K562 (cell line): Measurements from ENCODE around the gene SET. TPM values are rescaled to one million over a fixed set of nuclear protein-coding genes. Genes with fewer than 3 reads are reported as not detected.

Experiments
- ESRRB ChIP-seq: fragments of 250-450 bp; sonication (Bioruptor Pico); IDR thresholded peaks from 2 replicates; pipeline ENCODE4 v1.5.0; 2020; ENCODE audit warnings: mild to moderate bottlenecking, moderate library complexity, borderline replicate concordance
- FUS ChIP-seq: fragments of 200-400 bp; formaldehyde crosslinking; optimal IDR thresholded peaks from 2 replicates; pipeline ENCODE3; 2017; ENCODE audit warnings: low read depth, low read length
- HDGF ChIP-seq: fragments of 450-650 bp; IDR thresholded peaks from 2 replicates; pipeline ENCODE4 v1.6.1; 2016
- KLF6 ChIP-seq: fragments of 250-450 bp; sonication (Bioruptor Pico); IDR thresholded peaks from 2 replicates; pipeline ENCODE4 v1.4.0; 2020; ENCODE audit warnings: mild to moderate bottlenecking, moderate library complexity, borderline replicate concordance
- L3MBTL2 ChIP-seq: fragments of 450-650 bp; IDR thresholded peaks from 2 replicates; pipeline ENCODE4 v1.6.1; 2016; ENCODE audit warnings: mild to moderate bottlenecking, moderate library complexity
- MAFK ChIP-seq: IDR thresholded peaks from 2 replicates; pipeline ENCODE4 v1.6.1; 2011; ENCODE audit warnings: low read length, improper control_type of control experiment
- NR2C1 ChIP-seq, 2 experiments: fragments of 450-650 bp; IDR thresholded peaks; 2 replicates each; pipeline ENCODE4 v1.6.1; 2017; ENCODE audit warnings: mild to moderate bottlenecking in 2 of 2, antibody characterized with exemption in 1 of 2, inconsistent platforms in 1 of 2, missing compliant biosample characterization in 1 of 2, missing genetic modification characterization in 1 of 2
- NRF1 ChIP-seq, 2 experiments: fragments of 450-650 bp; IDR thresholded peaks in 1 of 2; conservative IDR thresholded peaks in 1 of 2; 2 replicates each; pipeline ENCODE4 v1.6.1; 2014; ENCODE audit warnings: mild to moderate bottlenecking in 2 of 2
- PHTF2 ChIP-seq: fragments of 250-450 bp; sonication (Bioruptor Pico); IDR thresholded peaks from 2 replicates; pipeline ENCODE4 v1.5.0; 2021; ENCODE audit warnings: mild to moderate bottlenecking
- POLR2H ChIP-seq: IDR thresholded peaks from 2 replicates; pipeline ENCODE4 v1.6.1; 2016; ENCODE audit warnings: missing genetic modification characterization, low read depth, mild to moderate bottlenecking, control low read depth, missing compliant biosample characterization, moderate library complexity
- SIX5 ChIP-seq, 2 experiments: IDR thresholded peaks; 2 replicates each; pipeline ENCODE4 v1.6.1; 2011; ENCODE audit warnings: low read length in 2 of 2, borderline replicate concordance in 1 of 2, low read depth in 1 of 2, mild to moderate bottlenecking in 1 of 2, moderate library complexity in 1 of 2; ENCODE audit not compliant: insufficient read depth in 1 of 2
- SMARCA4 ChIP-seq: fragments of 450-650 bp; IDR thresholded peaks from 2 replicates; pipeline ENCODE4 v1.6.1; 2016
- ZC3H11A ChIP-seq: IDR thresholded peaks from 2 replicates; pipeline ENCODE4 v1.6.1; 2012; ENCODE audit warnings: low read depth, low read length, improper control_type of control experiment
- ZNF140 ChIP-seq: fragments of 250-450 bp; sonication (Bioruptor Pico); IDR thresholded peaks from 2 replicates; pipeline ENCODE4 v1.8.0; 2021; ENCODE audit warnings: moderate library complexity, mild to moderate bottlenecking, inconsistent platforms
- ZNF224 ChIP-seq: sonication (generic); formaldehyde crosslinking; IDR thresholded peaks from 2 replicates; pipeline ENCODE4 v1.8.0; 2022; ENCODE audit warnings: mild to moderate bottlenecking, missing genetic modification reagents
- ZNF699 ChIP-seq: fragments of 250-450 bp; sonication (Bioruptor Pico); IDR thresholded peaks from 2 replicates; pipeline ENCODE4 v1.8.0; 2021; ENCODE audit warnings: mild to moderate bottlenecking, moderate library complexity; ENCODE audit not compliant: insufficient replicate concordance
- polyA plus RNA-seq, 8 experiments: library from polyadenylated mRNA; depleted of rRNA in 4 of 8; stranded (reverse) in 5 of 8; unstranded in 3 of 8; fragments of >200 nt; fragmentation: Nextera tagmentation in 2 of 8; fragmentation: Illumina TruSeq in 1 of 8; extraction: Ambion mirVana in 2 of 8; extraction: Trizol in 1 of 8; gene quantifications; 2 replicates each; pipeline versions ENCODE4 v1.2.1 to v1.2.3, GENCODE V29; 2011 to 2014; ENCODE audit warnings: inconsistent platforms in 1 of 8, missing spikeins in 1 of 8
- total RNA-seq, 7 experiments: library from RNA; depleted of rRNA in 6 of 7; stranded (reverse); fragments of >200 nt in 6 of 7; fragmentation: Illumina TruSeq in 2 of 7; extraction: Trizol in 2 of 7; gene quantifications; 2 replicates each; pipeline versions ENCODE4 v1.2.1 to v1.2.3, GENCODE V29; 2011 to 2021; ENCODE audit warnings: low replicate concordance in 1 of 7
- TF ChIP-seq, protein P1 (sequence below): fragments of 250-450 bp; sonication (Bioruptor Pico); IDR thresholded peaks from 2 replicates; pipeline ENCODE4 v1.9.0; 2021; ENCODE audit warnings: mild to moderate bottlenecking
- TF ChIP-seq, protein P2 (sequence below): sonication (generic); formaldehyde crosslinking; IDR thresholded peaks from 2 replicates; pipeline ENCODE4 v1.5.0; 2020; ENCODE audit warnings: missing genetic modification reagents
- TF ChIP-seq, protein P3 (sequence below): fragments of 450-650 bp; IDR thresholded peaks from 2 replicates; pipeline ENCODE4 v1.6.1; 2016; ENCODE audit warnings: missing biosample characterization, missing genetic modification characterization
- TF ChIP-seq, protein P4 (sequence below): sonication (generic); formaldehyde crosslinking; IDR thresholded peaks from 2 replicates; pipeline ENCODE4 v1.8.1; 2023; ENCODE audit warnings: mild to moderate bottlenecking, missing genetic modification reagents, moderate library complexity
- TF ChIP-seq, protein P5 (sequence below): sonication (generic); formaldehyde crosslinking; IDR thresholded peaks from 2 replicates; pipeline ENCODE4 v1.8.0; 2023; ENCODE audit warnings: mild to moderate bottlenecking, missing genetic modification reagents

SET gene
- total and polyA plus RNA-seq, 9 of the 15 experiments (the other 6 are each of a cell fraction or from before 2014, with no cell fraction given), result 404 to 1,447 (median 907) TPM

DNA sequence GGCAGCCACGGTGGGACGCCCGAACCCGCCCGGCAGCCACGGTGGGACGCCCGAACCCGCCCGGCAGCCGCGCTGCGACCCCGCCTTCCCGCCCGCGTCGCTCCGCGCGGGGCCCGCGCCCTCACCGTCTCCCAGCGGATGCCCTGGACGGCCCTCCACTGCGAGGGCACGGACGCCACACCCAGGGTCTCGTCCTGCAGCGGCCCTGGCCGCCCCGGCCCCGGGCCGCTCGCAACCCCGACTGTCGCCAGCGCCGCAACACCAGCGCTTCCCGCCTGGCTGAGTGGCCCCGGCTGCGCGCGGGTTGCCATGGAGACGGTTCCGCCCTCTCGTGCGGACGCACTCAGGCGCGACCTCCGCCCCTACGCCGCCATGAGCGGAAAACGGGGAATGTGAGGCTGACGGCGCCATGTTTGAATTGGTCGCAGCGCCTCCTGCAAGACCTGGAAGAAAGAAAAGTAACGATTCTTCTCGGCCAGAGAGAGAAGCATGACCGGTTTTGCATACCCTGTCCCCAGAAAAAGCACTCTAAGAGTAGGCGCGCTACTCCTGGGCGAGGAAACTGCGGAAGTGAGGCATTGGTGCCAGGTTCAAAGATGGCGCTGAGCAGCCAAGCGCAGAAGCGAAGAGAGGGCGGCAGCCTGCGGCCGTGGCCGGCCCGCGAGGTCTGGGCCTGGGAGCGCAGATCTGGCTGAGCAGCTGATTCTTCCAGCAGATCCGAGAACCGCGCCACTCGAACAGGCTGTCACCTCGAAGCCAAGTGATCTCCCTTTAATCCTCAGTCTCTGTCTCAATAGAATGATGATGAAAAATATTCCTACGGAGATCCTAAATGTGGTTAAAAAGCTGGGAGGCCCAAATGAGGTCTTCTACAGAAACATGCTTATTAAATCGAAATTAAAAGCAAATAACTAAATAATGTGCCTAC is 32.3 kb upstream of the SET start, which contains the start of gene DYNC2I2 (continued):
- TF ChIP-seq, protein P1, sequence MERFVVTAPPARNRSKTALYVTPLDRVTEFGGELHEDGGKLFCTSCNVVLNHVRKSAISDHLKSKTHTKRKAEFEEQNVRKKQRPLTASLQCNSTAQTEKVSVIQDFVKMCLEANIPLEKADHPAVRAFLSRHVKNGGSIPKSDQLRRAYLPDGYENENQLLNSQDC (CRISPR knock-in tag), result peak; percentile 83
- peak; percentile 80 for TF ChIP-seq FUS
- no peak; the same call in 1 of the 2 replicates for TF ChIP-seq SMARCA4
- TF ChIP-seq, protein P2, sequence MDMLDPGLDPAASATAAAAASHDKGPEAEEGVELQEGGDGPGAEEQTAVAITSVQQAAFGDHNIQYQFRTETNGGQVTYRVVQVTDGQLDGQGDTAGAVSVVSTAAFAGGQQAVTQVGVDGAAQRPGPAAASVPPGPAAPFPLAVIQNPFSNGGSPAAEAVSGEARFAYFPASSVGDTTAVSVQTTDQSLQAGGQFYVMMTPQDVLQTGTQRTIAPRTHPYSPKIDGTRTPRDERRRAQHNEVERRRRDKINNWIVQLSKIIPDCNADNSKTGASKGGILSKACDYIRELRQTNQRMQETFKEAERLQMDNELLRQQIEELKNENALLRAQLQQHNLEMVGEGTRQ, result no peak
- no peak for TF ChIP-seq PHTF2 (CRISPR knock-in tag)
- peak; percentile 84 to 88 for TF ChIP-seq NRF1 (conservative IDR thresholded peaks at IDR 0.05 in 1 of 2, IDR thresholded peaks at IDR 0.05 in 1 of 2)
- TF ChIP-seq NR2C1 (IDR thresholded peaks at IDR 0.05), result no peak
- TF ChIP-seq NR2C1 (tag; IDR thresholded peaks at IDR 0.05), result peak; percentile 100
- no peak for TF ChIP-seq ZNF140 (CRISPR knock-in tag)
- peak; percentile 94 for TF ChIP-seq KLF6 (CRISPR knock-in tag)
- TF ChIP-seq ZC3H11A, result no peak; the same call in 1 of the 2 replicates
- TF ChIP-seq, protein P3, sequence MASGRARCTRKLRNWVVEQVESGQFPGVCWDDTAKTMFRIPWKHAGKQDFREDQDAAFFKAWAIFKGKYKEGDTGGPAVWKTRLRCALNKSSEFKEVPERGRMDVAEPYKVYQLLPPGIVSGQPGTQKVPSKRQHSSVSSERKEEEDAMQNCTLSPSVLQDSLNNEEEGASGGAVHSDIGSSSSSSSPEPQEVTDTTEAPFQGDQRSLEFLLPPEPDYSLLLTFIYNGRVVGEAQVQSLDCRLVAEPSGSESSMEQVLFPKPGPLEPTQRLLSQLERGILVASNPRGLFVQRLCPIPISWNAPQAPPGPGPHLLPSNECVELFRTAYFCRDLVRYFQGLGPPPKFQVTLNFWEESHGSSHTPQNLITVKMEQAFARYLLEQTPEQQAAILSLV (tag), result no peak
- TF ChIP-seq ZNF699 (CRISPR knock-in tag), result no peak
- peak; percentile 98 for TF ChIP-seq L3MBTL2
- TF ChIP-seq HDGF, result no peak
- TF ChIP-seq POLR2H (tag), result peak; percentile 90
- TF ChIP-seq, protein P4, sequence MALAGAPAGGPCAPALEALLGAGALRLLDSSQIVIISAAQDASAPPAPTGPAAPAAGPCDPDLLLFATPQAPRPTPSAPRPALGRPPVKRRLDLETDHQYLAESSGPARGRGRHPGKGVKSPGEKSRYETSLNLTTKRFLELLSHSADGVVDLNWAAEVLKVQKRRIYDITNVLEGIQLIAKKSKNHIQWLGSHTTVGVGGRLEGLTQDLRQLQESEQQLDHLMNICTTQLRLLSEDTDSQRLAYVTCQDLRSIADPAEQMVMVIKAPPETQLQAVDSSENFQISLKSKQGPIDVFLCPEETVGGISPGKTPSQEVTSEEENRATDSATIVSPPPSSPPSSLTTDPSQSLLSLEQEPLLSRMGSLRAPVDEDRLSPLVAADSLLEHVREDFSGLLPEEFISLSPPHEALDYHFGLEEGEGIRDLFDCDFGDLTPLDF, result peak; percentile 99
- TF ChIP-seq SIX5 (IDR thresholded peaks at IDR 0.05; ENCODE audit: borderline replicate concordance in 1 of 2, insufficient read depth in 1 of 2, low read depth in 1 of 2, low read length in 2 of 2), result peak; percentile 81 to 84
- TF ChIP-seq ZNF224, result peak; percentile 79; the same call in 1 of the 2 replicates
- TF ChIP-seq, protein P5, sequence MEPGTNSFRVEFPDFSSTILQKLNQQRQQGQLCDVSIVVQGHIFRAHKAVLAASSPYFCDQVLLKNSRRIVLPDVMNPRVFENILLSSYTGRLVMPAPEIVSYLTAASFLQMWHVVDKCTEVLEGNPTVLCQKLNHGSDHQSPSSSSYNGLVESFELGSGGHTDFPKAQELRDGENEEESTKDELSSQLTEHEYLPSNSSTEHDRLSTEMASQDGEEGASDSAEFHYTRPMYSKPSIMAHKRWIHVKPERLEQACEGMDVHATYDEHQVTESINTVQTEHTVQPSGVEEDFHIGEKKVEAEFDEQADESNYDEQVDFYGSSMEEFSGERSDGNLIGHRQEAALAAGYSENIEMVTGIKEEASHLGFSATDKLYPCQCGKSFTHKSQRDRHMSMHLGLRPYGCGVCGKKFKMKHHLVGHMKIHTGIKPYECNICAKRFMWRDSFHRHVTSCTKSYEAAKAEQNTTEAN (CRISPR knock-in tag), result no peak
- TF ChIP-seq MAFK, result no peak
- no peak for TF ChIP-seq ESRRB (CRISPR knock-in tag)
